NCI-H748 treated with DMSO at 0.1 percent for 48 hours (cell line): Measurements from ENCODE around the gene MAP4K2.

Experiments
- DNase-seq: peaks from one replicate; lab custom pipeline; 2025; lab: John Stamatoyannopoulos, UW

Gene MAP4K2

GRCh38 chr11:64767344-64768299, 35.4 kb downstream of the MAP4K2 start:
- no peak for DNase-seq

GRCh38 chr11:64766881-64767280, 36.1 kb downstream of the MAP4K2 start:
- no peak for DNase-seq

DNA sequence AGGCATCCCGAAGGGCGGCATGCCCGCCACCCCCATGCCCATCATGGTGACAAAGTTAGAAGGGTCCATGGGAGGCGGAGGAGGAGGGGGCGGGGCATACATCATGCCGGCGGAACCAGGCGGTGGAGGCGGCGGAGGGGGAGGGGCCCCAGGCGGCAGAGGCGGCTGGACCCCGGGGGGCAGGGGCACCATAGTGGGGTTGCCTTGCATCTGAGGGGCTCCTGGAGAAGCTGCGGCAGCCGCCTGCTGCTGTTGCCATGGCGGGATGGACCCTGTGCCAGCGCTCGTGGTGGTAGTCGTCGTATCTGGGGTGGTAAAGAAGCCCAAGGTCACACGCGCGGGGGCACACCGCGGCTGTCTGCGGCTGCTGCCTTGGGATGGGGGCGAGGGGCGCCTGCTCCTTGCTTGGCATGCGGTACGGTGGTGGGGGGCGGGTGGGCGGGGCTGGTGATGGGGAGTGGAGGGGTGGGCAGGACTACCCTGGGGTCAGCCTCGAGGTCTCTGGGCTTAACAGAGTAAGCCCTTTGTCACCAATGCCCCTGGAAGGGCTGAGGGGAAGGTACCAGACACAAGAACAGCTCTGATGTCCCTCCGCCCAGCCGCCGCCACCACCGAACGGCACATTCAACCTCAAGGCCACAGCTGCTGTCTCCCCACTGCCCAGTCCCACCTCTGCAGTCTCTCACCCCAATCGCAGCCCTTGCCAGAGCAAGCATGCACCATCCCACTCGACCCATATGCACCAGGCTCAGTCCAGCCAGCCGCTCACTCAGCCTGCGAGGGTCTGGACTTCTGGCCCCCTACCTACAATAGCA, 37.0 kb downstream of the MAP4K2 start:
- no peak for DNase-seq

DNA sequence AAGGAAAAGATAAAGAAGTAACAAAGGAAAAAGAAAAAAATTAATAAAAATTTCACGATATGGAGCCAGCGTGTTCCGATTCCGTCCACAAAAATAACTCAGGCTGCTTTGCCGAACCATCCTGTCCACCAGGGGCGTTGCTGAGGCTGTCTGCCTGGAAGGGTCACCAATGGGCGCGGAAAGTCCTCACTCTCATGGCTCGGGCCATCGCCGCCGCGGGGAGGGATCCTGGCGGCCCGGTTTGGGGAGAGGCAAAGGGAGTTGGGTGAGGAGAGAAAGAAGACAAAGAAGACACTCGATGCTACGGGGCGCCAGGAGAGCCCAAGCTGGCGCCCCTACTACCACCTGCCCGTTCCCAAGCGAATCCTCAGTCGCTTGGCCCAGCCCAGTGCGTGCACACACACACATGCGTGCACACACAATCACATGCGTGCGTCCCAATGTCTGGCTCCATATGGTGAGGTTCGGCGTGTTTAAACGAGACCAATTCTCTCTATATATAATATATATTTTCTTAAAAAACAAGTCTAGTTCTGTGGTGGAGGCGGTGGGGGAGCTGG, 37.6 kb downstream of the MAP4K2 start:
- DNase-seq = no peak

DNA sequence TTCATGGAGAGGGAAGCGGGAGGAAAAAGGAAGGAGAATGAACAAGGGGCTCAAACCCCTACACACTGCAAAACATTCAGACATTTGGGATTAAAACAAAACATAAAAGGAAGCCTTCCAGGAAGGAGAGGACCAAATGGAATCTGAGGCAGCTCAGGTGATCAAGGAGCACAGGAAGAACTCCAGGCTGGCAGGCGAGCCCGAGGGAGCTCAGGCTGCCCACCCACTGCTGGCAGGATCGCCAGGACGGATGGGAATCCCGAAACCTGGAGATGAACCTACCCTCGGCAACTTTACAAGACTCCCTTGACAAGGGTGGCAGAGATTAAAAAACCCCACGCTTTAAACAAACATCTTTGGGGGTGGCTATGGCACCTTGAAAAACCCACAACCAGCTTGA, 38.3 kb downstream of the MAP4K2 start:
- DNase-seq = no peak

DNA sequence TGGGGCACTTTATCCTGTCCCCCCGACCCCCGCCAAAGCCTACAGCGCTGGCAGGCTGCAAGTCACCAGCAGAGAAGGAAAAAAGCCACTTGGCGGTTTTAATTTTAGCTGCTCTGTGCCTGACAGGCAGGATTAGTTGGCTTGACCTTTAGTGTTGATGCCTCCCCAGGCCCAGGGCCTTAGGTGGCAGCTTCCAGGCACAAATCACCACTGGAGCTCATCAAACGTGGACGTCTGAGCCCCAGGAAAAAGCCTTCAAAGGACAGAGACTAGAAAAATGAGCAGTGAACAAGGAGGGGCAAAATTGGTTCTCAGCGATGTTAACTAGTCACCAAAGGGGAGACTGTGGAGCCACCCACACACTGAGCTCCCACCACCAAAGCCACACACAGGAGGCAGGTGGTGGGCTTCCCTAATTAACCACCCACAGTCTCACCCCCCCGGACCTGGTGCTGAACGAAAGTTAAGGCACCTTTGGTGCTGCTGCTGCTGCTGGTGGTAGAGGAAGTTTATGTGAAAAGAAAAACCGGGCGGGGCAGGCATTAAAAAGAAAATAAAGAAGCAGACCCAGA, 38.9 kb downstream of the MAP4K2 start:
- DNase-seq = no peak

DNA sequence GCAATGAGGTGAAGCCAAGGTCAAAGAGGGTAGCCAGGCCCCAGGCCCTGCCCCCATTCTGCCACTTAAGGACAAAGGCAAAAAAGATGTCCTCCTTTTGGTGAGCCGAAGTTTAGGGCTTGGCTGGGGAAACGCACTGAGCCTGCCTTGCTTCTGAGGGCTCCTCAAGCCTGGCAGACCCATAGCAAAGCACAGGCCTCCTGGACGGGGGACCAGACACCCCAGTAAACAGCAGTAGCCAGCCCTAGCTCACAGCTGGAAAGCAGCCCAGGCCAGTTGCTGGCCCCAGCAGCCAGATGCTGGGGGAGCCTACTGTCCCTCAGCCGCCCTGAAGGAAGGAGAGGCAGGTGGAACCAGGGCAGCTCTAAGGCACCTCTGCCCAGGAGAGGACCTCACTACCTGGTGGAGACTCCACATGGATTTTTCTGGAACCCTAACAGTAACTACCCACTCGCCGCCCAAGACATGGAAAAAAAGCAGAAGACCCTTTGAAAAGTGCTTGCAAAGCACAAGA, 39.4 kb downstream of the MAP4K2 start:
- no peak for DNase-seq

DNA sequence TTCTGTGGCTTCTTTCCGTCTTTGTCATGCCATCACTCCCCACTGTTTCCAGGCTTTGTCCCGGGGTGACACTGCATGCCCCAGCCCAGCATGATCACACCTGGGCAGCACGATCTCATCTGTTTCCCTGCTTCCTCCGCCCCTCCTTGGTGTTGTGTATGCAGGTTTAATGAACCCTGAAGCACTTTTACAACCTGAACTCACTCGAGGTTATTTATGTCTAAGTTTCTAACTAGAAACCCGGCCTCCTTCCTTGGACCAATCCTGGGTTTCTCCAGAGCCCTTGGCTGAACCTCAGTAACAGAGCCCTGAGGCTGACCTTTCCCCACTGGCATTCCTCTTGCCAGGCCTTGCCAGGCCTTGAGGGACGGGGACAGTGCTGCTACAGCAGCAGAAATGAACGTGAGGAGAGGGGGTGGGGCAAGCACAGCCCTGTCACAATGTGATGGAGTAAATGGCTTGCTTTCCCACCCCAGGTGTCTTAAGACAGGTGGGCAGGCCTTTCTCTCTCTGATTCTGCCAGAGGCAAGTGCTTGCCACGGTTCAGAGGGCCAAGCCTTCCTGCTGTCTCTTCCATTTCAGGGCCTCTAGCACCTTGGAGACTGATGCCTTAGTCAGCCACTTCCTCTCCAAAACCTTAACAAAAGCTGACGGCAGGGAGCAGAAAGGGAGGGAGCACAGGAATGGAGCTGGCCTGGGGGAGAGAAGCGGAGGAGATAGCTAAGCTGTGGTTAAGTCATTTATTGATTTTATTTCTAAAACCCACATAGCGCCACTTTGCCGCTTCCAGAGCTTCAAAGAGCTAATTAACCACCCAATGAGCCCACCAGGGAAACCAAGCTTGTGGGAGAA, 40.1 kb downstream of the MAP4K2 start:
- no peak for DNase-seq

DNA sequence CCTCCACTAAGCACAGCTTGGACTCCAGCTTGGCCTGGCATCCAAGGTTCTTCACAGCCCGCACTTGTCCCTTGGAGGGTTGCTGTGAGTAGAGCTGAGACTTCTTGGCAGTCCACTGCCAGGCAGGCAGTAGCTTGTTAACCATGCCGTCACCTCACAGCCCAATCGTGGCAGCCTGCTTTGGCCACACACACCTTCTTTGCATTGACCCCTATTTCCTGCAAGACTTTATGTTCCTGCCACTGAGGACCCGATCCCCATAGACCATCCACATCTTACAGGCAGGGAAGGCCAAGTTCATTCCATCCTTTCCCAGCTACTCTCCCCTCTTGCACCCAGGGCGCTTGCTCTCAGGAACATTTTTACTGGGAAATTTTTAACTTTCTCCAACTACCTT, 40.7 kb downstream of the MAP4K2 start:
- DNase-seq = no peak

- no peak for DNase-seq
Measured at GRCh38 chr11:64760759-64761420, 42.1 kb downstream of the MAP4K2 start.

- DNase-seq = no peak
Measured at GRCh38 chr11:64759722-64760719, 43.0 kb downstream of the MAP4K2 start, which contains the start of gene PYGM. Gene PYGM (minus strand): TSS chr11:64759974. CDS start chr11:64759898, 76 bp downstream.

GRCh38 chr11:64759131-64759721, 43.8 kb downstream of the MAP4K2 start:
- no peak for DNase-seq

GRCh38 chr11:64758330-64759079, 44.5 kb downstream of the MAP4K2 start:
- no peak for DNase-seq

DNA sequence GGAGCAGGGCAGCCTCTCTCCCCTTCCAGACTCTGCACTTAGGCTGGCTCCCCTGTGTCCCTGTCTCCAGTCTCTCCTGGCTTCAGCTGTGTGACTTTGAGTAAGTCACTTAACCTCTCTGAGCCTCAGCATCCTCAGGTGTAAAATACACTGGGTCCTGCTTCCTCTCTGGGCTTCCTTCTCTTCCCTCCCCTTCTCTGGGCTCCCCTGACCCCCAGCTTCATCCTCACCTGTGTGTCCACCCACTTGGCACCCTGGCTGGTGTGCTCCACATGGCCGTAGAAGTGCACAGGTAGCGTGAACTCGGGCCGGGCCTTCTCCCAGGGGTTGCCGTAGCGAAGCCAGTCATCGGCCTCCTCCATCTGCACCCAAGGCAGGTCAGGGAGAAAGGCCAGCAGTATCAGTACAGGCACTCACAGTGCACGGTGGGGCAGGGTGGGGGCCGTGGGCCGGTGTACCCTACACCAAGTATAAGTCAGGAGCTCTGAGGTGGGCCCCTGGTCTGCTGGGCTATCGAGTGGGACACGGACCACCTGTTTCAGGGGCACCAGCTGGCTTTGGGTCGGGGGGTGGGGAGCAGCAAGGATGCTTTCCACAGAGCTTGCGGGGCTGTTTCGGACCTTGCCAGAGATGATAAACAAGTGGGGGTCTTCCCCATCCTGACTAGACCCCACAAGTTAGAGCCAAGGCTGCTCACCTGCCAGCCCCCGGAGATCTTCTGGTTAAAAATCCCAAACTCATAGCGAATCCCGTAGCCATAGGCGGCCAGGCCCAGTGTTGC, 45.3 kb downstream of the MAP4K2 start:
- DNase-seq = no peak

DNA sequence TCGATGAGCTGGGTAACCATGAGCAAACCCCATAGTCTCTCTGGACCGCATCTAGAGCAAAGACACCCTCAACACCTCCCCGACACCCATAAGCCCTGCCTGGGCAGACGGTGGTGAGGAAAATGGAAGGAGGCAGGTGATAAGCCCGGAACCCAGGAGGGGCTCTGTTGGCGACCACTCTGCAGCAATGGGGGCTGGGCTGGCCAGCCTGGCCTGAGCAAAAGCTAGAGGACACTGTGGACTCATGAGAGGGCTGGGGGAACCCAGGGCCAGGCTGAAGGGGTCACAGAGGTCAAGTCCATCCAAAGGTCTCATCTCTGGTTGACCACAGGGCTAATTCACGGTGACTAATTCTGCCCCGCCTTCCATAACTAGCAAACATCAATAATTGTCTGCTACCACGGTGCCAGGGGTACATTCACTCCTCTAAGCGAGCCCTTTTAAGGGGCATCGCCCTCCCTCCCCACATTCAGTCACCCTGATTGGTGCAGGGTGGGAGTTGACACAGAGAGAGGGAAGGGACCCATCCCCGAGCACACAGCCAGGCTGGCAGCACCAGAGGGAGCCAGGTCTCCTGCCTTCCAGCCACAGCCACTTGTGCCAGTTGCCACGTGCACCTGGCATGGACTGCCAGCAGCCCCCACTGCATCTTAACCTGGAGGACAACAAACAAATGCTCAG, 47.2 kb downstream of the MAP4K2 start:
- DNase-seq = no peak

DNA sequence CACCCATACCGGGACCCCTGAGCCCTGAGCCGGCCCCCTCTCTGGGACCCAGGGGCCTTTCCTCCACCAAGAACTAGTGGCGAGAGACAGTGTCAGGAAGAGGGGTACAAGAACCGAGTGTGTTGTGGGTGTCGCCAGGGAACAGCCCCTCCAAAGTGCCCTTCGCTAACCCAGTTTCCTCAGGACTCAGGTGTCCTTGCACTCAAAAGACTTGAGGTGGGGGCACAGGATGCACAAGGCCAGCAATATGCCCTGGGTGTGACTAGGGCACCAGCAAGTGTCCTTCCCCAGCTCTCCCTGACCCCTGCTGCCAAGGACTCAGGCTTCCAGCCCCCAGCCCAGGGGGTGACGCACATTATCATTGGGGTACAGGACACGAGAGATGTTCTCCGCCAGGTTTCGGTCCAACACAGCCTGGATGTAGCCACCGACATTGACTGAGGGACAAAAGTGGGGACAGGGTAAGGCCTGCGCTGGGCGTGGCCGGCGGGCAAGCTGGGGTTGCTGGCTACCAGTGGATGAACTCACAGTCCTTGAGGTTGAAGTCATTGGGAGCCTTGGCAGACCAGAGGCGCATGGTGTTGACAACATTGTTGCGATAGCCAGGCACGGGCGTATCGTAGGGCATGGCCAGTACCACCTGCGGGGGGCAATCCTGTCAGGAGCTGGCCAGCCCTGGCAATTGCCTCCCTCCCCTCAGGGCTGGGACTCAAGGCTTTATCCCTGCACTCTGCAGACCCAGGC, 47.9 kb downstream of the MAP4K2 start:
- DNase-seq = no peak
